Sigmoid colon (tissue), 7 donors: Measurements from ENCODE around the gene CD247. TPM values are rescaled to one million over a fixed set of nuclear protein-coding genes. Genes with fewer than 3 reads are reported as not detected.

Experiments used
- DNase-seq: peaks from one replicate; pipeline ENCODE4 v3.0.0-alpha.2; 2019
- H3K27ac ChIP-seq, 4 donors: fragments of 200-600 bp; sonication (generic); one replicate each; pipeline ENCODE4 v1.5.1; 2016 to 2019; ENCODE audit warnings: mild to moderate bottlenecking in 1 of 4
- H3K27me3 ChIP-seq, 3 donors: fragments of 200-600 bp; sonication (generic); one replicate each; pipeline ENCODE4 v1.5.1; 2019; ENCODE audit warnings: mild to moderate bottlenecking in 1 of 3
- H3K36me3 ChIP-seq, 4 donors: fragments of 200-600 bp; sonication (generic); one replicate each; pipeline ENCODE4 v1.5.1; 2016 to 2019
- H3K4me1 ChIP-seq, 4 donors: fragments of 200-600 bp; sonication (generic); one replicate each; pipeline ENCODE4 v1.5.1; 2017 to 2019
- H3K4me3 ChIP-seq, 4 donors: fragments of 200-600 bp; sonication (generic); one replicate each; pipeline ENCODE4 v1.5.1; 2017 to 2019; ENCODE audit warnings: mild to moderate bottlenecking in 2 of 4, moderate library complexity in 1 of 4
- H3K9me3 ChIP-seq, 4 donors: fragments of 200-600 bp in 3 of 4; sonication (generic) in 3 of 4; one replicate each; pipeline versions ENCODE4 v1.5.1 to v1.6.1; 2013 to 2019
- EP300 ChIP-seq, 4 donors: sonication (generic); formaldehyde crosslinking; IDR thresholded peaks; one replicate each; pipeline ENCODE4 v1.6.1; 2017; ENCODE audit warnings: antibody characterized with exemption in 4 of 4
- POLR2A ChIP-seq, 2 donors: fragments of 450-650 bp; IDR thresholded peaks; one replicate each; pipeline ENCODE4 v1.6.1; 2016; ENCODE audit warnings: antibody characterized with exemption in 2 of 2, mild to moderate bottlenecking in 2 of 2, moderate library complexity in 2 of 2
- POLR2AphosphoS5 ChIP-seq, 4 donors: sonication (generic); formaldehyde crosslinking; IDR thresholded peaks; one replicate each; pipeline ENCODE4 v1.6.1; 2017; ENCODE audit warnings: antibody characterized with exemption in 4 of 4
- WGBS, 2 donors: extraction: QIAGEN DNeasy Blood & Tissue Kit; methylation state at CpG; one replicate each; pipeline ENCODE4 v1.1.7; 2013; 5-methylcytosine and 5-hydroxymethylcytosine counted together
- intact Hi-C: fragments of 100-400 bp; cut with DNase I; formaldehyde crosslinking; loops from one replicate; pipeline ENCODE4 v1.15.1; 2023
- polyA plus RNA-seq, 3 donors: library from polyadenylated mRNA; stranded (reverse); fragments of 200-250 nt; gene quantifications; one replicate each; pipeline ENCODE4 v1.2.3, GENCODE V29; 2013
- total RNA-seq, 4 donors: library from RNA; depleted of rRNA; stranded (reverse); fragments of >200 nt; gene quantifications; one replicate each; pipeline ENCODE4 v1.1.0, GENCODE V29; 2016
- TF ChIP-seq, protein P1 (sequence below), 4 experiments: fragments of 450-650 bp in 3 of 4; fragments of 200-600 bp in 1 of 4; IDR thresholded peaks; one replicate each; pipeline ENCODE4 v1.5.1; 2016 to 2019; ENCODE audit warnings: antibody characterized with exemption in 4 of 4, mild to moderate bottlenecking in 3 of 4, moderate library complexity in 2 of 4
- donor health status: healthy with polysubstance abuse.
- donor health status: Bipolar disorder and iron deficiency.
- donor health status: healthy.

CD247 gene
- total and polyA plus RNA-seq, 7 donors = 0.36 to 20.3 (median 1.4) TPM; not detected in 3

DNA sequence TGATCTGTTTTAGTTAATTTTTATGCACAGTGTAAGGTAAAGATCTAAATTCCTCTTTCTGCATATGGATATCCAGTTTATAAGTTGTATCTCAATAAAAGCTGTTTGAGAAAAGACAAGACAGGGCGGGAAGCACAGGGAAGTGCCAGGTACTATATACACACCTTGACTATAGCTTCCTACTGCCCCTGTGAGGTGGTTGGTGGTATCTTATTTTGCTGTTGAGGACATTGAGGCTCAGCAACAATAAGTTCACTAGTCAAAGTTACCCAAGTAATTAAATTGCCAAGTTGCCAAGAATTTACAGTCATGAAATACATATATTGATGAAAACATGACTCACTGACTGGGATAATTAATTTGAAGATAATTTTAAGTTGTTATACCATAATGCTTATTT is 109.1 kb downstream of the CD247 start:
- no peak overlapping the region for H3K4me3 ChIP-seq
- no peaks in the 10 kb centered on the region for H3K27me3 ChIP-seq
- intact Hi-C loops = no loop called here
- no peaks in the 10 kb centered on the region for H3K9me3 ChIP-seq
- WGBS, 2 donors = 60 to 89% methylated on average over 1 of the region's 1 CpG
- no peak for DNase-seq
- no peaks in the 10 kb centered on the region for H3K4me1 ChIP-seq
- no peak for TF ChIP-seq EP300 (IDR thresholded peaks at IDR 0.05)
- TF ChIP-seq POLR2A (IDR thresholded peaks at IDR 0.05) = no peak
- no peak for TF ChIP-seq POLR2AphosphoS5 (IDR thresholded peaks at IDR 0.05)
- TF ChIP-seq, protein P1, sequence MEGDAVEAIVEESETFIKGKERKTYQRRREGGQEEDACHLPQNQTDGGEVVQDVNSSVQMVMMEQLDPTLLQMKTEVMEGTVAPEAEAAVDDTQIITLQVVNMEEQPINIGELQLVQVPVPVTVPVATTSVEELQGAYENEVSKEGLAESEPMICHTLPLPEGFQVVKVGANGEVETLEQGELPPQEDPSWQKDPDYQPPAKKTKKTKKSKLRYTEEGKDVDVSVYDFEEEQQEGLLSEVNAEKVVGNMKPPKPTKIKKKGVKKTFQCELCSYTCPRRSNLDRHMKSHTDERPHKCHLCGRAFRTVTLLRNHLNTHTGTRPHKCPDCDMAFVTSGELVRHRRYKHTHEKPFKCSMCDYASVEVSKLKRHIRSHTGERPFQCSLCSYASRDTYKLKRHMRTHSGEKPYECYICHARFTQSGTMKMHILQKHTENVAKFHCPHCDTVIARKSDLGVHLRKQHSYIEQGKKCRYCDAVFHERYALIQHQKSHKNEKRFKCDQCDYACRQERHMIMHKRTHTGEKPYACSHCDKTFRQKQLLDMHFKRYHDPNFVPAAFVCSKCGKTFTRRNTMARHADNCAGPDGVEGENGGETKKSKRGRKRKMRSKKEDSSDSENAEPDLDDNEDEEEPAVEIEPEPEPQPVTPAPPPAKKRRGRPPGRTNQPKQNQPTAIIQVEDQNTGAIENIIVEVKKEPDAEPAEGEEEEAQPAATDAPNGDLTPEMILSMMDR (IDR thresholded peaks at IDR 0.05) = no peak
- peaks cover 6 to 54% (median 18%) of the 10 kb centered on the region in 4 donors for H3K36me3 ChIP-seq
- H3K27ac ChIP-seq = no peak overlapping the region

- H3K36me3 ChIP-seq = peaks cover 6 to 46% (median 15%) of the 10 kb centered on the region in 4 donors
- WGBS, 2 donors = 88 to 90% methylated on average over 1 of the region's 1 CpG
Measured at GRCh38 chr1:167408355-167408754, 110.0 kb downstream of the CD247 start.

DNA sequence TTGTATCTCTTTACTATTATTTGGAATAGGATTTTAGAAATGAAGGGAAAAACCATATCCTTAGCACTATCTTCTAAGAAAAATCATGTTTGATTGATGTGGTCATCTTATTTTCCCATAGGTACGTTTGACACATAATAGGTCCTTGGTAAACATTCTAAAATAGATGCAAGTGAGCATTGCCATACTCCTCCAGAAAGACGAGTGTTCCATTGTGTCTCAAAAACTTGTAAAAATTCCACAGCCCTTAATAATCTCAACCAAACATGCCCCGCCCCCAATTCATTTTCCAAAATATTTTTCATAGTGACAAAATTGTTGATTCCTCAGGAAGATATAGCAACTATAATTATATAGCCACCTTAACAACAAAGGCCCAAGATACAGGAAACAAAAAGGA is 113.4 kb downstream of the CD247 start:
- DNase-seq = no peak
- Histone ChIP-seq H3K4me1 (no peaks in the 10 kb centered on the region), H3K4me3 (no peak overlapping the region), H3K9me3 (no peaks in the 10 kb centered on the region), H3K36me3 (peaks cover 0 to 44% (median 4%) of the 10 kb centered on the region in 4 donors), H3K27ac (no peak overlapping the region), H3K27me3 (no peaks in the 10 kb centered on the region)
- 68 to 79% methylated on average over 3 of the region's 3 CpGs for WGBS, 2 donors
- intact Hi-C loops = no loop called here
- TF ChIP-seq EP300 (IDR thresholded peaks at IDR 0.05) (no peak), POLR2A (IDR thresholded peaks at IDR 0.05) (no peak), POLR2AphosphoS5 (IDR thresholded peaks at IDR 0.05) (no peak)
- TF ChIP-seq, protein P1 (IDR thresholded peaks at IDR 0.05) = no peak

More at GRCh38 chr1:167408355-167408754, 110.0 kb downstream of the CD247 start:
- TF ChIP-seq EP300 (IDR thresholded peaks at IDR 0.05) (no peak), POLR2AphosphoS5 (IDR thresholded peaks at IDR 0.05) (no peak), POLR2A (IDR thresholded peaks at IDR 0.05) (no peak)
- TF ChIP-seq, protein P1 (IDR thresholded peaks at IDR 0.05) = no peak
- H3K27me3 ChIP-seq = no peaks in the 10 kb centered on the region
- H3K4me1 ChIP-seq = no peaks in the 10 kb centered on the region
- no peaks in the 10 kb centered on the region for H3K9me3 ChIP-seq
- no peak overlapping the region for H3K4me3 ChIP-seq
- DNase-seq = no peak
- no peak overlapping the region for H3K27ac ChIP-seq
- intact Hi-C loops = no loop called here

DNA sequence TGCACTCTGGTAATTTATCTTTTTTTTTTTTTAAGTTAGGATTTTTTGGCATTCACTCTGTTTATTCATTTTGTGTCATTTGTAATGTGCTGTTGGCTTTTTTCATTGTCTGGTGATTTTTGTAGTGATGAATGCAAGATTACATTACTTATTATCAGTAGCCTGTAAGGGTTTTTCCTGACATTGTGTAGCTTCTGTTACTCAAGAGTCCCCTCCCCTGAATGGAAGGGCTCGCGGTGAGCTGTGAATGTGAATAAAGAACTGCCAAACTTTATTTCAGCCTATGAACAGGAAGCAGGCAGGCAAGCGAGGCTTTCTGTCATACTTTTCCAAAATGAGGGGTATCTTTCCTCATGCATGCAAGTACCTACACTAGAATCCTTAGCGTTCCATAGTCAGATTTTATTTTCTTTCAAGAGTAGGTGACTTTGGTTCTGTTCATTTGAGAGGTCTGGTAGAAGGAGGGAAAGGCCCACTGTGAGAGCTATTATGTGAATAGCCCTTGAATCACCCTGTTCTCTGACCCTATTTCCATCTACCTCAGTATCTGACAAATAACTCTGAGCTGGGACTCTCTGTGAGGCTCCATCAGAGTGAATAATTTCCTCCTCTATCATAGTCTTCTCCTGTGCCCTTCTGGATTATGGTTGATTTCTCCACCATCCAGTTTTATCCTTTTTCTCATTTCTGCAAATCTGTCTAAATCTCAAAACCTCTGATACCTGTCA is 114.0 kb downstream of the CD247 start:
- WGBS, 2 donors = 89 to 96% methylated on average over 4 of the region's 4 CpGs
- H3K4me3 ChIP-seq = no peak overlapping the region
- TF ChIP-seq POLR2A (IDR thresholded peaks at IDR 0.05) = no peak
- TF ChIP-seq, protein P1 (IDR thresholded peaks at IDR 0.05) = no peak
- no peak for TF ChIP-seq EP300 (IDR thresholded peaks at IDR 0.05)
- no peak for TF ChIP-seq POLR2AphosphoS5 (IDR thresholded peaks at IDR 0.05)
- no peak for DNase-seq
- H3K27ac ChIP-seq = no peak overlapping the region
- H3K9me3 ChIP-seq = no peaks in the 10 kb centered on the region
- H3K4me1 ChIP-seq = no peaks in the 10 kb centered on the region
- intact Hi-C loops = no loop called here
- H3K27me3 ChIP-seq = no peaks in the 10 kb centered on the region
- H3K36me3 ChIP-seq = peaks cover 0 to 48% (median 5%) of the 10 kb centered on the region in 4 donors
